HG03039 (cell line): ENCODE measurements around the gene ASPDH.
"Not testable (repeated sequence)": the region's sequence is repeated elsewhere in the genome, so short reads cannot be mapped to it uniquely, and the experiment has no call there.

Source experiments
- ATAC-seq: cut with Tn5 transposase; IDR thresholded peaks from one replicate; pipeline ENCODE4 v1.9.1; 2021; ENCODE audit warnings: mild to moderate bottlenecking, moderate library complexity; ENCODE audit not compliant: unreplicated experiment

ASPDH gene

DNA sequence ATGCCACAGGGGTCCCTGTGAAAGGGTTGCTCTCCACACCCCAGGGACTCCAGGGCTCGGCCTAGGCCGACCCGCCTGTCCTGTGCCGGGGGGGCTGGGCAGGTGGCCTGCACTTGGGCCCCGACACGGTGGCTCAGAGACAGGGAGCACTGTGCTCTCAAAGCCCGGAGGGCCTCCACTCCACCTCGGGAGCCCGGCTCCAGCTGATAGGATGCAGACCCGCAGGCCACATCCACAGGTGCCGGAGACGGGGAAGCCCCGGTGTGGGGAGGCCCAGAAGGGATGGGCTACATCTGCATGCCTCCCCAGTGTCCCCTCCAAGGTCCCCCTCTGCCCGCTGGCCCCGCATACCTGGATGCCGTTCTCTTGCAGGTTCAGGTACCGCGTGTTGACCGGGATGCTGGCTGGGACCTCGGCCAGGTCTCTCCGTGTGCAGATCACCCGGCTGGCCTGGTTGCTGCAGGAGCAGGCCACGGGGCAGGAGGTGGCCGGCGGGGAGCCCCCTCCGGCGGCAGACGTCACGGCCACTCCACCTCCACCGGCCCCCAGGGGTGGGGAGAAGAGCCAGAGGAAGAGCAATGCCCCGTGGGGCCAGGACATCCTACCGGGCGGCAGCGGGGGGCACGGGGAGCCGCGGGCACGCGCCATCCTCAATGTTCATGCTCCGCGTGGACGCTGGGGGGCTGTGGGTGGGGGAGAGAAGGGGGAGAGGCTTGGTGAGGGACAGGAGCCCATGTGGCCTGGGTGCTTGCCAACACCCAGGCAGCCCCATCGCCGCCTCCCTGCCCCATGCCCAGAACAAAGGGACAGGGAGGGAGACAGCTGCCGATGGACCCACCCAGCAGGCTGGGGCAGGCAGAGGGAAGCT is 34.7 kb upstream of the ASPDH start:
- no peak for ATAC-seq

DNA sequence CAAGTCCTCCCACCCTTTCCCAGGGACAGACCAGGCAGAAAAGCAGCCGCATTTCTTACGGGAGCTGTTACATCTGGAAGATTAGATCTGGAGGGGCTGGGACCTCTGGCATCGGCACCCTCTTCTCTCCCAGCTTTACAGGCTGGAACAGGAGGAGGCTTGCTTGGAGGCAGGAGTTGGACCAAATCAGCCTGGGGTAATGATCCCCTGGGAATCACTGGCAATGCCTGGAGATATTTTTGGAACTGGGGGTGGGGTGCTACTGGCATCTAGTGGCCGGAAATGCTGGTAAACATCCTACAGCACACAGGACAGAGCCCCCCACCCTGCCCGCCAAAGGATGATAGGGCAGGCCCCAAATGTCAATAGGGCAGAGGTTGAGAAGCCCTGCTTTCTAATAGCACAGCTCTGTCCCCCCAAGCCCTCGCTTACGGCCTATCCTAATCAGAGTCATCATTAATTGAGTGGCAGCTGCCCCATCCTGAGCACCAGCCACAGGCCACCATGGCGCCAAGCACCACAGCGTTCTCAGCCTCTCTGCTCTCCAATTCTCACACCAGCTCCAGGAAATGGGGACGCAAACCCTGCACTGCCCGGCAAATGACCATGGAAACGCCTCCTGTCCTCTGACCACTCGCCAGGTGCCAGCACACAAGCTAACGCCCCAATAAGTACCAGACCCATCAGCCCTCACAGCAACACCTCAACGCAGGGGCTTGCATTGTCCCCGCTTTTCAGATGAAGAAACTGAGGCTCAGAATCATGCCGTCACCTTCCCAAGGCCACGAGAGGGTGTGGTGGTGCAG is 33.9 kb upstream of the ASPDH start:
- ATAC-seq: no peak

DNA sequence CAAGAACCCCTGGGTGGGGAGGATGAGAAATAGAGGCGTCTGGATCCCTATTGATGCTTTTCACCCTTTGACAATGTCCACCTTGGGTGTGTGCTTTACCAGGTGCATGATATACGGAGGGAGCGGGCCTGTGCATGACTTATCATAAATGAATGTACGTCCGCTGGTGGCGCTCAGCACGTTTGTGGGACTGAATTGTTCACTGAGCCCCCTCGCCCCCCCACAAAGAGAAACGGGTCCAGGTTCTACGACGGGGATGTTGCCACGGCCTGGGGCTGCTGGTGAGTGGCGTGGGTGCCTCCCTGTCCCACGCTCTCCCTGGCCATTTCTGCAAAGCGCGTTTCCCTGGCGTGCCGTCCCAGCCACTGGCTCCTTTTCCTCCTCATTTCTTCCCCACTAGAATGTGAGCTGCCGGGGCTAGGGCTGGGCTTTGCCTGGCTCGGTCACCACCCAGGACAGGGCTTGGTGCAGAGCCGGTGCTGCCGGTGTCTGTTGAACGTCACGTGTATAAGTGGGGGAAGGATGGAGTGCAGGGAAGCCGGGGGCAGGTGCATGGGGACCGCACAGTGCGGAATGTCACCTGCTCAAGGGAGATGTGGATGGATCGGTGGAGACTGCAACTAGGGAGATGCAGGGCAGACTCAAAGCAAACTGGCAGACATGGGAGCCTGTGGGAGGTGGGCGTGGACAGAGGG is 33.0 kb upstream of the ASPDH start:
- ATAC-seq: no peak

DNA sequence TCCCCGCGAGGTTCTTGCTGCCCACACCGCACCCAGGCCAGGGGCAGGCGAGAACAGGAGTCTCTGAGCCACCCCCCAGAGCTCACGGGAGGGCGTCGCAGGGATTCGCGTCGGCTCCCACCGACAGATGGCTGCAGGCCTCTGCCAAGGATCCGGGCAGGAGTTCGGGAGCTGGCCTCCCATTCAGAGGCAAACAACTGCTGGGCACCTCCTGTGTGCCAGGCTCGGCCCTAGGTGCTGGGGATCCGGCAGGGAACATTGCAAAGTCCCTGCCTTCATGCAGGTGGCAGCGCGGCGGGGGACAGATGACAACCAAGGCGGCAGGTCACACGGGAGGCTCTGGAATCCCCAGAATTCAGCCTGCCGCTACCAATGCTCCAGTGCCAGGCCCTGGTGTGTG is 29.2 kb upstream of the ASPDH start:
- no peak for ATAC-seq

DNA sequence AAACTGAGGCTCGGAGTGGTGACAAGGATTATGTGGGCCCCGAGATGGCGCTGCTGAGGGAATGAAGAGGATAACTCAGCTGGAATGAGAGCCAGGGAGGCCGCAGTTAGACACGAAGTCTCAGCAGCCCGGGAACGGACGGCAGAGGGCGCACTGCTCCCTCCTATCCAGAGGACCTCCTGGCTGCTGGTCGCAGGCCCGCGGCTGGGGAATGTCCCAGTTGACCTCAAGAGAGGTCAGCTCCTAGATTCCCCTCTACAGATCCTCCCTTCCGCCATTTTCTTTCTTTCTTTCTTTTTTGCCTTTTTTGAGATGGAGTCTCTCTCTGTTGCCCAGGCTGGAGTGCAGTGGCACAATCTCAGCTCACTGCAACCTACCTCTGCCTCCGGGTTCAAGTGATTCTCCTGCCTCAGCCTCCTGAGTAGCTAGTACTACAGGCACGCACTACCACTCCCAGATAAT is 24.1 kb upstream of the ASPDH start:
- ATAC-seq: no peak

DNA sequence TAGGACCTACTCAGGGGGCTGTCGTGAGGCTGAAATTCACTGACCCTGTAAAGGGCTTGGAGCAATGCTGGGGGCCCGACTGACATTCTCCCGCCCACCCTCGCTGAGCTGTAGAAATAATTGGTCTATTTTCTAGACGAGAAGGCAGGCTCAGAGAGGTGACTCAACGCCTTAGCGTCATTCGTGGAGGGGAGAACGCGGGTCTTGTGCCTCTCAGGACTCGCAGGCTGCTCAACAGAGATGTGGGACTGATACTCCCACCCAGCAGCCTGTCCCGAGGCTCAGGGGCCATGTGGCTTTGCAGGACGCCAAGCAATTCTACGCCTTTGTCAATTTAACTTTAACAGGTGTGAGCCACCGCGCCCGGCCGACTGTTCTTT is 23.6 kb upstream of the ASPDH start:
- ATAC-seq: no peak

DNA sequence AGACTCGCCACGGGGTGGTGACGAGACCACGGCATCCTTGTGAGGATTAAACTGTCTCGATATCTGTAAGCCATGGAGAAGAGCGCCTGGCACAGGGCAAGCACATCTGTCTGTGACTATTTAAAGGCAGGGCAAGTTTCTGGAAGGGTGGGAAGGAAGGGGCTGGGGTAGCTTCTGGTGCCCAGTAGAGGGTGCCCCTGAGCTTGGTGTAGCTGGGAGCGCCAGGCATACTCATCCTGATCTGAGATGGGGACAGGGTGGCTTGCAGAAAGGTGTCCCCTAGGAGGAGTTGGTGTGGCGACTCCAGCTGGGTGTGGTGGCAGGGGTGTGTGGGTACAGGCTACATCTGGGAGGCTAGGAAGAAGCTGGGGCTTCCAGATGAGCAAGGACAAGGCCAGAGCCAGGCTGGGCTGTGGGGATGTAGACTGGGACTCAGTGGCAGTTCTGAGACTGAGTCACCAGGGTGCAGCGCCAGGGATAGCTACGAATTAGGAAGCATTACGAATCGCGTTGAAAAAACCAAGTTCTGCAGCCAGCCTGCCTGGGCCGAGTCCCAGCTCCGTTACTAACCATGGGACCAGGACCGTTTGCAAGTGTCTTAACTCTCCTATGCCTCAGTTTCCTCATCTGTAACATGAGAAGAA is 23.1 kb upstream of the ASPDH start:
- no peak for ATAC-seq

DNA sequence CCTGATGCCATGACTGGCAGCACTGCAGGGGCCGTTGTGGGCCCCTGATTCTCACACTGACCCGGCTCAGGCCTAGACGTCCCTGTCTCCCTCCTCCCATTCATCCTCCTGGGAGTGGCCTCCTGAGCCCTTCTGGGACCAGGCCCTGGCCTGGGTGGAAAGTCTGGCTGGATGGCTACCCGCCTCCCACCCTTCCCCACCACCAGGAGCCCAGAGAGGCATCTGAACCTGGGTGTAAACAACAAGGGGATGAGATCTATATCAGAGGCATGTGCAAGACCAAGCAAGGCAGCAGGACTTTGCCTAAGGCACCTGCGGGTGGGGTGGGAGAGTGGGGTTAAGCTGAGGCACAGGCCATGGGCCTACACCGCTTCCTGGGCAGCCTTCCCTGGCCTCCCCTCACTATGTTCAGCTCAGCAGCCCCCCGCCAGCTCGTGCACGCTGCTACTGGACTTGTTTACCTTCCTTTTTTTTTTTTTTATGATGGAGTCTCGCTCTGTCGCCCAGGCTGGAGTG is 22.0 kb upstream of the ASPDH start:
- ATAC-seq: no peak

DNA sequence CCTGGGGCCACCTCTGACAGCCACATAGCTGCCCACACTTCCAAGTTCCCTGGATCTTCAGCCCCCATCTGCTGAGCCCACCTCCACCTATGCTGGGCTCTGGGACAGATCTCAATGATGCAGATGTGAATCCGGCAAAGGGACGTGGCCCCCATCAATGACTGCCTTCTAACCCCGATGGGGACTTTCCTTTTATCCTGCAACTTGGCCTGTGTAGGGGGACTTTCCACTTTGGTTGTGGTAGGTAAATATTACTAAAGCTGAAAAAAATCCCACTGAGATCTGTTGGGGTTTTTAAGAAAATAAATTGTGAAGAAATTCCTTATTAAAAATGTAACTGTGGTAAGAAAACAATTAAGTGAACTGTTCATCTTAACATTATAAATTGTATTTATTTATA is 20.8 kb upstream of the ASPDH start:
- ATAC-seq: no peak

DNA sequence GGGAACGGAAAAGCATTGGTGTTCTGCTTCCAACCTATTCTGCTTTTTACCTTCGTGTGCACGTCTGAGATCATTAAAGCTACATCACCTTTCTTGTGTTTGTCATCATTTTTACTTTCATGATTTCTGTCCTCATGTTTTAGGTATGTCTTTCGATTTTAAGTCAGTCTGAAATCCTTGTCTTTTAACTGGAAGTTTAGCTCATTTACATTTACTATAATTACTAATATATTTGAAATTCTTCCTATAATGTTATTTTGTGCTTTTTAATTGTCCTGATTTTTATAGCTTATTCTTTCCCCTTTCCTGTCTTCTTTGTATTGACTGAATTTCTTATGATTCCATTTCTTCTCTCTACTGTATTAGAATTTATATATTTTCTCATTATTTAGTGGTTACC is 19.2 kb upstream of the ASPDH start:
- ATAC-seq: no peak

DNA sequence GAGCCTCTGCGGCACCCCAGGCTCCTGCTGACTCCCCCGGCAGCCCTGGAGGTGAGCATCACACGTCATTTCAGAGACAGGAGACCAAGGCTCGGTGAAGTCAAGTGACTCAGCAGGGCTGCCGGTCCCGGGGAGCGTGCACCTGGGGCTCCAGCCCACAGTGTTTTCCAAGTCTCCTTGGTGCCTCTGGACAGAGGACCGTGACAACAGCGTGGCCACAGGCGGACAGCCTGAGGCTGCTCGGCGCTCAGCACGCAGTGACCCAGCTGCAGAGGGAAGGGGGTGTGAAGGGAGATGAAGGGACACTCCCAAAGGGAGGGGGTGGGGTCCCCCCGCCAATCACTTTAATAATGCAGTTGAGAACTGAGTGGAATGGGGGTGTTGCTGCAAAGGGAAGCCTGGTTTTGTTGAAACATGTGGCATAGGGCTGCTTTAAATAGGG is 17.5 kb upstream of the ASPDH start:
- ATAC-seq: no peak

DNA sequence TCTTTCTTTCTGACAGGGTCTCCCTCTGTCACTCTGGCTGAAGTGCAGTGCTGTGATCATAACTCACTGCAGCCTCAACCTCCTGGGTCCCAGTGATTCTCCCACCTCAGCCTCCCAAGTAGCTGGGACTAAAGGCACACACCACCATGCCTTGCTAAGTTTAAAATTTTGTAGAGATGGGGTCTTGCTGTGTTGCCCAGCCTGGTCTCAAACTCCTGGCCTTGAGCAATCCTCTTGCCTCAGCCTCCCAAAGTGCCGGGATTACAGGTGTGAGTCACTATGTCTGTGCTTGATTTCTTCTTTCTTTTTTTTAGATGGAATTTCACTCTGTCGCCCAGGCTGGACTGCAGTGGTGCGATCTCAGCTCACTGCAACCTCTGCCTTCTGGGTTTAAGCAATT is 14.3 kb upstream of the ASPDH start:
- ATAC-seq: not testable (repeated sequence)

DNA sequence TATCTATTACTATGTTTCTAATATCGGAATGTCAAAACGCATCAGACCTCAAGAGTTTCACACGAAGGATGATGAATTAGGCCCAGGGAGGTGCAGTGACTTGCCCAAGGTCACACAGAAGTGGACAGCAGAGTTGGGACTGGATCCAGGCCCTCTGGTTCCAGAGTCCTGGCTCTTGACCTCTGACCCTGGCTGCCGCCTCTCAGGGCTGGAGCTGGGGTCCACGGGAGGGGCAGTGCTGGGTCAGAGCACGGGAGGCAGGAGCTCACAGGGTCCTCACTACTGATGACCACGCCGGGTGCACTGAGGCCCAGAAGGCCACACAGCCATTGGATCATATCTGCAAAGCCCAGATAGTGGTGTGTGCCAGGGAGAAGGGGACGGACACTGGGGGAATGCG is 9.2 kb upstream of the ASPDH start:
- no peak for ATAC-seq

DNA sequence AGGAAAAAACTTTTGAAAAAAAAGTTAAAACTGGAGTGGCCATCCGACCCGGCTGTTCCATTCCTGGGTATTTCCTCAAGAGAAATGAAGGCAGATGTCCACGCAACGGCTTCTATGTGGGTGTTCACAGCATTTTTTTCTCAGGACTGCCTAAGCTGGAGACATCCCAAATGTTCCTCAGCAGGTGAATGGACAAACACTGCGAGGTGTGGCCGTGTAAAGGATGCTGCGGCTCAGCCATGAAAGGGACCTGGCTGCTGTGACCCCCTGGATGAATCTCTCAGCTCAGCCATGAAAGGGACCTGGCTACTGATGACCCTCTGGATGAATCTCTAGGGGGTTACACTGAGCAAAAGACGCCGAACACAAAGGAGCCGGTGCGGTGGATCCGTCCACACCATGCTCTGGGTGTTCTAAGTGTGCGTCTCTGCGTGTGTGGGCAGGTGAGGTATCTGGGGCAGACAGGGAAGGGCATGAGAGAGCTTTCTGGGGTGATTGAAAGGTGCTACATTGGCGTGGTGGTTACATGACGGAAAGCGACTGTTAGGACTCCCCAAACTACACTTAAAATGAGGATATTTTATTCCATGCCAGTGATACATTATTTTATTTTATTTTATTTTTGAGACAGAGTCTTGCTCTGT is 7.2 kb upstream of the ASPDH start:
- no peak for ATAC-seq

DNA sequence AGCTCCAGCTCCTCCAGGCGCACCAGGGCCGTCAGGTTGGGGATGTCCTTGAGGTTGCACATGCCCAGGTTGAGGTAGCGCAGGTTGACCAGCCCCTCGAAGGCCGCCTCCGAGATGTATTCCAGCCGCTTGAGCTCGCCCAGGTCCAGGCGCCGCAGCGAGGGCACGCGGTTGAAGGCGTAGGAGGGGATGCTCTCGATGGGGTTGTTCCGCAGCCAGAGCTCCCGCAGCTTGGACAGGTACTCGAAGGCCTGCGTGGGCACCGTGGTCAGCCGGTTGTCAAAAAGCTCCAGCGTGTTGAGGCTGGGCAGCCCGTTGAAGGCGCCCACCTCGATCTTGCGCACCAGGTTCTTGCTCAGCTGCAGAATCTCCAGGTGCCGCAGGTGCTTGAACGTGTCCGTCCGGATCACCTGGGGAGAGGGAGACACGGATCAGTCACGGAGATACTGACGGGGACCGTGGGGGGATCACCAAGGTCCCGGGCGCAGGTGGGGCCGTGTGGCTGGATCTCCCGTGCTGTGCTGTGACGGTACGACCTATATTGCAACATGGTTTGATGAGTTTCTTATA is 5.4 kb upstream of the ASPDH start:
- ATAC-seq: no peak

DNA sequence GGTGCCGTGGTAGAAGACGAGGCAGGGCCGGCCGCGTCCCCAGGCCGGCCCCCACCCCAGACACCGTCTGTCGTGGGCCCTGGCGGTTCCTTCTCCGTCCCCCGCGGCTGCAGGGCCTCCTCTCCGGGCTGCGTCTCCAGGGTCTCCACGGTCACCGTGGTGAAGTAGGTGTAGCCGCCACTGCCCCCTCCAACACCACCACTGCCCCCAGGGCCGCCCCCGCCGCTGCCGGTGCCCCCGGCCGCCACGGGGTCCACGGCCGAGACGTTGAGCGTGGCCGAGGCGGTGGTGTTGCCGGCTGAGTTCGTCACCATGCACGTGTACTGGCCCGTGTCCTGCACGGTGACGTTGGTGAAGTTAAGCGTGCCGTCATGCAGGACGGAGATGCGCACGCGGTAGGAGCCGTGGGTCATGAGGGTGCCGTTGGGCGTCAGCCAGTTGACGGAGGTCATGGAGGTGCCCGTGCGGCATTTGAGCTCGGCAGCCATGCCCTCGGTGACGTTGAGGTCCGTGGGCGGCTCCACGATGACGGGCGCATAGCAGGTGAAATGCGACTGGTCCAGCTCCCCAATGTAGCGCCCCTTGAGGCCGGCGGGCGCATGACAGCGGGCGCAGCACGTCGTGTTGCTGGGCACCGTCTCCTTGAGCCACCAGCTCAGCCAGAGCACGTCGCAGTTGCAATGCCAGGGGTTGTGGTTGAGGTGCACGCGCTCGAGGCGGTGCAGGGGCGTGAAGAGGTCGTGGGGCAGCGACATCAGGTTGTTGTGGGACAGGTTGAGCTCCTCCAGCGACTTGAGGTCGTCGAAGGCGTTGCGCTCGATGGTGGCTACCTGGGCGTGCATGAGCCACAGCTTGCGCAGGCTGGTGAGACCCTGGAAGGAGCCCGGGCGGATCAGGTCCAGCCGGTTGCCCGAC is 4.6 kb upstream of the ASPDH start:
- ATAC-seq: no peak

DNA sequence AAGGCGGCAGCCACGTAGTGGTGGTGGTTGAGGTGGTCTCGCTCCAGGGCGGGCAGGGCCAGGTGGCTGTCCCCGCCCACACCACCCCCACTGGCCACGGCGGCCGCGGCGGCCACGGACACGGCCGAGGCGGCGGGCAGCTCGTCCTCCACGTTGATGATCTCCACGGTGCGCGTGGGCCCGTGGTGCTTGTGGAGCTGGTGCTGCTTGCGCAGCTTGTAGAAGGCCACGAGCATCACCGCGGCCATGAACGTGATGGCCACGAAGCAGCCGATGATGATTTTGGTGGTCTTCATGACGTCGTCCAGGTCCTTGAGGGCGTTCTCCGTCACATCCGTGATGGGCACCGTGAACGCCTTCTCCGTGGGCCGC is 4.0 kb upstream of the ASPDH start:
- no peak for ATAC-seq

DNA sequence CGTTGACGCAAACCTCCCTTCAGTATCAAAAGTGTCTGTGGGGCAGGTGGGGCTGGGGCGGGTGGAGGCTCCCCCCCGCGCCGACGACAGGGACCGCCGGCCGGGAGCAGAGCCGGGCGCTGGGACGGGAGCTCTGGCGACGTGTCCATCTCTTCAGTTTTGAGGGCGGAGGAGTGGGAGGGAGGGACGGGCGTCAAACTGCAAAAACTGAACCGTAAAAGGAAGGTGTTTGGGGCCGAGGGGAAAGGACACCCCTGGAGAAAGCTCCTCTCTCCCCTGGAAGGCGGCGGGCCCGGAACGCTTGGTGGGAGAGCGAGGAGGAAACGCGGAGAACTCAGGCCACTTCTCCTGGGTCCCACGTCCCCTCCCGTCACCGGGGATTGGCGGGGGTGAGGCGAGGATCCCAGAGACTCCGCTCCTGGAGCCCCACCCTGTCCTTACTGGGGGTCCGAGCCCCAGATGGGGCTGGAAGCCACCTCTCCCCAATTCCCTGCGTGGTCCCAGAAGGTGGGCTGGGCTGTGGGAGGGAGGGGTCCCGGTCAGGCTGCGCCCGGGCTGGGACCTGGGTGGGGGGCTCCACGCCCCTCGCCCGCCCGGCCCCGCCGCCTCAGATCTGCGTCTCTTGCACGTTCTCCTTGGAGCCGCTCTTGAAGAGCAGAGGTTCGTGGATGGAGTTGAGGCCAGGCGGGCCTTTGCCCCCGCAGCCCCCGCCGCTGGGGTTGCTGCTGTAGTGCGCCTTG is 3.4 kb upstream of the ASPDH start:
- ATAC-seq: no peak
